GM21619 (cell line): ENCODE data around the gene PGM5.
A peak's percentile ranks its signal among the peaks of the same experiment; 100 is the strongest.

Experiments used
- ATAC-seq: cut with Tn5 transposase; IDR thresholded peaks from one replicate; pipeline ENCODE4 v1.9.1; 2021; ENCODE audit not compliant: unreplicated experiment

Gene PGM5

DNA sequence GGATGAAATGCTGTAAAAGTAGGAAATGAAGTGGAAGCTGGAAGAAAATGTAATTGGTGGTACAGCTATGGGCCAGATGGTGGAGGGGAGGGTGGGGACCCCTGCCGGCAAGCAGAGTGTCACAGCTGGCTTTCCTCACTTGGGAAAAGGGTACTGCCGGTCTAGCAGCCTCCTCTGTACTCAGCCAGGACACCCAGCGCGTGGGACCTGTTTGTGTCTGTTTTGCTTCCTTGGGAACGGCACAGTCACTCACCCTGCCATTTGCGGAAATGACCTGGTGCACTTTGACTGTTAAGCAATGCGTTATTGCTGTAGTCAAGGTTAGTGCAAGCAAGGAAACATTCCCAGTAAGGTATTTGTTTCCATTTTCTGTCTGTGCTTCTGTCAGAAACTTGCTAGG is 174.2 kb downstream of the PGM5 start:
- no peak for ATAC-seq

DNA sequence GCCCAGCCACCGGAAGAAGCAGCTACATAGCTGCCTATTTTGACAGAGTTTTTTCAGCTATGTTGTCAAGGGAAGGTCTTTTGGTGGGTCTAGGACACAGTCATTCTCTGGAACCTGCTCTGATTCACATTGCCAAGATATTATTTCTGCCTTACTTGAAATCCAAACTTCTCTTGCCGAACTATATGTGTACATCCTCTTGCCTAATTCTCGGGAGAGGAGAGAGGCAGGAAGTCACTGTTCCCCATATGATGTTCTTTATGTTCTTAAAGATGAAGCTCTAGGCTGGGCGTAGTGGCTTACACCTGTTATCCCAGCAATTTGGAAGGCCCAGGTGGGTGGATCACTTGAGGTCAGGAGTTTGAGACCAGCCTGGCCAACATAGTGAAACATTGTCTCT is 175.7 kb downstream of the PGM5 start:
- no peak for ATAC-seq

DNA sequence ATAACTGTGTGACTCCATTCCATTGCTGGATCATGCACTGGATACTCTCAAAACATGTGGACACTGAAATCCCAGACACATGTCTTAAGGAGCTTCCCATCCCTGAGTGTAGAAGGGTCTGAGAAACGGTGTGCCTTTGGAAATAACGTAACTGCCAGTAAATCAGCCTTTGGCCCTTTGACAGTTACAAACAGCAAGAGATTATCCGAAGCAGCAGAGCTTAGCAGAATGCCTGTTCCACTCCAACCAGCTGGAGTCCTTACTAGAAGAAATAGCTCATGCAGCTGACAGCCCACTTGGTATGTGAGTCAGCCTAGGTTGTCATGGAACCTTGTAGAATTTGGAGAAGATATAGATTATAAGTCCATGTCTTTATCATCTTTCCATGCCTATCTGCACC is 177.3 kb downstream of the PGM5 start:
- no peak for ATAC-seq

DNA sequence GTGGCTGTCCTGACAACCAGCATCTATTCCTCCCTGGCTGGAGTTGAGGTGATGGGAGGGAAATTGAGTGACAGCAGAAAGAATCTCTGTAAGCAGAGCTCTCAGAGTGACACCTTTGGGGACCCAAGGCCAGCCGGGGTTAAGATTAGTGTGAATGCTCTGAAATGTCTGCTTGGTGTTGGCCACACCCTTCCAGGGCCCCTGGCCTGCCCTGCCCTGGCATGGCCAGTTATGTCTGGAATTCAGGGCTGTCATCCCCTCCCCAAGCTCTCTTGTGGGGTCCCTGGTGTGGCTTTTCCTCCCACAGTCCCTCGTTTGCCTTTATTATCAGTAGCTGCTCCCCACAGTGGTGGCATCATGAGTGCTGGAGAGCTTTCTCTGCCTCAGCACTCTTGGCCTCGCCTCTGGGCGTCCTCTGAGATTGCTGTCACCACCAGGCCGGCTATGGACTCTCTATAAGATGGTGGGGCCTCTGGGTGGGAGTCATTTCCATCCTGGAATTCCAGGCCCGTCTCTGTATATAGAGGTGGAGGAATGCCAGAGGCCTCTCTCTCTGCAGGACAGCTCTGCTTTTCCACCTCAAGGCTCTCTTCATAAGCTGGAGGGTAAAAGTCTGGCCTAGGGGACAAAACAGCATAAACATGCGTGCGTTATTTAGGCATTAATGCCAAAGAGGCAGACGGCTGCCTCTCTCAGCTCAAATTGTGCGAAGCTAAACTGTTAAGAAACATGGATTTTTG is 180.6 kb downstream of the PGM5 start:
- ATAC-seq = no peak

DNA sequence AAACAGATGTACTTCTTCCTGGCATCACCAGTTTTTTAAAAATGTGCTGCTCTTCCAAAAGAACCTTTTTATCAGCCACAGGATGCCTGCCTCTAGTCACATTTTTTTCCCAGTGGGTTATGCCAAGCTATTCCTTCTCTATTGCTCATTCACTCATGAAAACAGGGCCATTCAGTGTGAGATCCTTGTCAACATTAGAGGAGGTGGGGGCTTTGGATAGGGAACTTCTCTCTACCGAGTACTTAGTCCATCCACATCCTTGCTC is 181.1 kb downstream of the PGM5 start:
- ATAC-seq = no peak

DNA sequence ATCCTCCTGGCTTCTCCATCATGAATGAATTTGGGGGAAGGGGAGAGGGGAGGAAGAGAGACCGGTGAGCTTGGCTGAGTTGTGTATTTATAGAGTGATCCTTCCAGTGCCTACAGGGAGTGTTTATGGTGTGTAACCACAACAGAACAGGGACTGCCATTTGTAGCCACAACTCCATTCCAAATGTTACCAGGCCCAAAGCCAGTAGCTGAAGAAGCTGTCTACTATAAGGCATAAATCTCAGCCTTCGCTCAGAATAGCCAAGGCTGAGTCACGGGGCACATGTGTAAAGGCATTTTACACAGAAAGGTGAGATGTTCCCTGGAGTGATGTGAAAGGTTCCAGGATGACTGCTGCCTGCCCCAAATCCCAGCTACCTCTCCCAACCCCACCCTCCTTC is 181.8 kb downstream of the PGM5 start:
- ATAC-seq = no peak

DNA sequence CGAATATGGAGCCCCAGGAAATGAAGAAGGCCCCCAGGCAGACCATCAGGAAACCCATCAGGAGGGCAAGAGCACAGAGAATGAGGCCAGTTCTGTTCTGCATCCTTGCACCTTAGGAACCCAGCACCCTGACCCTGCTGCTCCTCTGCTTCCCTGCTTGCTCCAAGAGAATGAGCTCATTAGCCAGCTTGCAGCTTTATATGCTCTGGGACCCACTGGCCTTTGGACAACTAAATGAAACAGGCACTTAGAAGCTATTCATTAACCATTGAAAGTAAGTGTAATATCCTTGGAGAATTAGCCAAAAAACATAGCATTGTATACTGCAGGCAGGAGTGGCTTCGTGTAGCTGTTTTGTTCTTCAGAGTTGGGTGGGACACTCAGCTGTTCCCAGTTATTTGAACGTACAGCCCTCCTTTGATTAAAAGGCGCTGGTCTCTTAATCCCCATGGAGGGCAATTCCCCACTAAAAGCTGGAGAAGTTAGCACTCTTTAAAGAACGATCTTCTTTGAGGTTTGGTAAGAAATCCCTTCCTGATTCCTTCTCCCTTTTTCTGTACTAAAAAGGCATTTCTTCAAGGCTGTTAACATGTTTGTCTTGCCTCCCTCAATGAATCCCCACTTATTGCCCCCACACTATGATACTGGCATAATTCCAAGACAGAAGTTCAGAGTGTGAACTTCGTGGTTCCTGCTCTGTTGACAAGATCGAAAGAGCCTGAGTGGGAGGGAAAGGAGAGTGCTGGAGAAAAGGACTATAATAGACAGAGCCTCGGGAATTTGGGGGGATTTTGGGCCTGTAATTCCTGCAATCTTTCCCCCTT is 184.5 kb downstream of the PGM5 start, which contains the start of gene TMEM252:
Gene TMEM252, minus strand, starts transcription at position 172 of the 824 bp plus-strand sequence. Its CDS starts 69 bp downstream, at position 103.
- no peak for ATAC-seq

DNA sequence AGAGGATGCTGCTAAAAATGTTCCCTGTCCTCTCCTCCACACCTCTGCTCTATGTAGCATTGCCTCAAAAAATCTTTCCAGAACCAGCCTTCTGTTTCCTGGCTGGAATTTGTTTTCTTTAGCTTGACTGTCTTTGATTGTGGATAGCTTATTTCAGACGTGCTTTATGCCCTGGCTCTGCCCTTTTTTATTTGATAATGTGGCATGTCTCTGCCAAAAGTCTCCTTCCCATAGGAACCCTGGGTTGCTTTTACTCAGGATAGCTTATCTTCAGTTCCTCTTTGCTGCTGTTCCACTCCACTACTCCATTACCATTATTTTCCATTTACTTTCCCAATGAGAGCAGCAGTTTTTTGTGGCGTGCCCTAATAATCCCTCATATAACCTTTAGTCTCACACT is 185.2 kb downstream of the PGM5 start:
- no peak for ATAC-seq

DNA sequence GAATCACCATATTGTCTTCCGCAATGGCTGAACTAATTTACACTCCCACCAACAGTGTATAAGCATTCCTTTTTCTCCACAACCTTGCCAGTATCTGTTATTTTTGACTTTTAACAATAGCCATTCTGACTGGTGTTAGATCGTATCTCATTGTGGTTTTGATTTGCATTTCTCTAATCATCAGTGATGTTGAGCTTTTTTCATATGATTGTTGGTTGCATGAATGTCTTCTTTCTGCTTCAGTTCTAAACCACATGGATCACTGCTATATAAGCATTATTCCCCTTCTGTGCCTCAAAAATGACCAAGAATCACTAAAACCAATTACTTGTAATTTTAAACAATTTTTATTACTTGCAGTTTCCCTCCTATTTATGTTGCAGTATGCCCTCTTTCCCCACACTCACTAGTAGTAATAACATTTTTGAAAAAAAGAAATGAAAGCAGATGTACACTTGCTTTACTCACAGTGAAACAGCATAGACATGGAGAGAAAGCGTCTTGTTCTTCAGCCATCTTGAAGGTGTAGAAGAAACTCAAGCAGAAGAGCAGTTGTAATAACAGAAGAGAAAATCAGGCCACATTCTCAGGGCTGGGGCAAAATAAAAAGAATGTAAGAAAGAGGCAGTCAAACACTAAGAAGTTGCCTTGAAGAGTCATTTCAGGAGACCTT is 188.8 kb downstream of the PGM5 start:
- peak; percentile 38 for ATAC-seq

DNA sequence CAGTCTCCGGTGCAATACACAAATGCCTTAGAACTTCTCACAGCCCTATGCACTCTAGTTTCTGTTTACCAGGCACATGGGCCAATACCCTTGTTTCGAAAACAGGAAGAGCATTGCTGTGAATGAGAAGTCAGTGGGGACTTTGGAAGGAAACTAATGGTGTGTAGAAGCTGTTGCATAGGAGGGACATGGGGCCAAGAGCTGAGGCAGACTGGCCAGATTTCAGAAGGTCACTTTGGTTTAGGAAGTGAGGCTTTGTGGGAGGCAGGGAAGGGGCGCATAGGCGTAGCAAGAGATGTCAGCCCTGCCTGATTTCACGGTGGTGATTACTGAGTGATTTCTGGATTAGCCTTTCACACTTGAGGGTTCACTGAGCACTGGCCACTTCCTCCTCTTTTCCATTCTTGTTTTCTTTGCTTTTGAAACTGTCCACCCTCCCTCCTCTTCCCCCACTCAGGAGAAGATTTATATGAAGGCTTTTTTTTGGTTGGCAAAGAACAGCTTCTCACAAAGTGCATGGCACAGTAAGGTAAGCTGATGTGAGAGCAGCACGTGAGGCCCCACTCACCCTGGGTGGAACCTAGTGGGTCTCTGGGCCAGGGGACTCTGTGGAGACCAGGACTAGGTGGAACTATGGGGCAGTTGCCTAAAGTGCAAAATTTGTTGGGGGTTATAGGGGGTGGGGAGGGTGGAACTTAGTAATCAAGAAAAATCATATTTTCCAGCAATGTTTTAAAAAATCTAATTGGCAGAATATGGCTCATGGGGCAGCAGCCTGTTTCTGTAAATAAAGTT is 190.4 kb downstream of the PGM5 start:
- ATAC-seq = peak; percentile 81

DNA sequence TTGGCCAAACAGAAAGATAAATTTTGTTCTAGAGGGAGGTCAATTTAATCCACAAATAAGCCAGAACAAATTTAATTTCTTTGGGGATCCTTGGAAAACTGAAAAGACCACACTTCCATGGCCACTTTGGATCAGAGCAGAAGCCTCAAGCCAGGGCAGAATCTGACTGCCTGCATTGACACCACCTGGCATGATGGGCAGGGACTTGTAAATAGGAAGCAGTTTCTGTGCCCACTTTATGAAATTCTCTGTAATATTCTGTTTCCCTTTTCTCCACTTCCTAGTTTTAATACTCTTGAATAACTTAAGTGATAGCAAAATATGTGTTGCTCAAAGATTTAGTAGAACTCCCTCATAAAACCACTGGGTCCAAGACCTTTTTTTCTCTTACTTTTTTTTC is 191.0 kb downstream of the PGM5 start:
- no peak for ATAC-seq

DNA sequence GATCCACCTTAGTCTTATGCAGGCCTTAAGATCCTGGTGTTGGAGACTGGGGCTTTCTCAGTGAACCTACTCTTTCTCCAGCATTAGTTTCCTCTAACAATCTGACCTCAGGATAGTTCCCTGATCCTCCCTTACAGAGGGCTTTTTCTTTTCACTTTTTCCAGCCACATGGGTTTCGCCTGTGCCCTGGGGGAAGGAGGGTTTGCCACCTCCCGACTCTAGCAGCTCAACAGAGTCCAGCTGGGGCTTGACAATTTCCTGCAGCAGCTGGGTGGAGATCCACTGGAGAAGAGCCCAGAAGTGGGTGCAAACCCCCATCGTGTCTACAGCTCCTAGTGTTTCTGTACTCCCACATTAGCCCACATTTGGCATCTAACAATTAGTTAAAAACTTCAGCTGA is 191.8 kb downstream of the PGM5 start:
- no peak for ATAC-seq

DNA sequence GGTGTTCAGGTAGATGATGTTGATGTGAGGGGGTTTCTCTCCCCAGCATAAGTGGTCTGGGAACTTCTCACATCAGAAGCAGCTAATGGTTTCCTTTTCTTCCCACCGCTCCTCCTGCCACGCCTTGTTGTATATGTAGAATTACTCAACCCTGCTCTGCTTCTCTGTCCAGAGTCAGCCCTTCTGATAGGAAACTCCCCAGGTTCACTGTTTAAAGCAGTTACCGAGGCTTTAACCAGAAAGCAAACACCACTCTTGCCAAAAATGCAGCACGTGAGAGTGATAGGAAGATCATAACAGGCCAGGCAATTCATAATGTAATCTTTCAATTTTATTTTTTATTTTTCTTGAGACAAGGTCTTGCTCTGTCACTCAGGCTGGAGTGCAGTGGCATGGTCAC is 194.8 kb downstream of the PGM5 start:
- no peak for ATAC-seq

DNA sequence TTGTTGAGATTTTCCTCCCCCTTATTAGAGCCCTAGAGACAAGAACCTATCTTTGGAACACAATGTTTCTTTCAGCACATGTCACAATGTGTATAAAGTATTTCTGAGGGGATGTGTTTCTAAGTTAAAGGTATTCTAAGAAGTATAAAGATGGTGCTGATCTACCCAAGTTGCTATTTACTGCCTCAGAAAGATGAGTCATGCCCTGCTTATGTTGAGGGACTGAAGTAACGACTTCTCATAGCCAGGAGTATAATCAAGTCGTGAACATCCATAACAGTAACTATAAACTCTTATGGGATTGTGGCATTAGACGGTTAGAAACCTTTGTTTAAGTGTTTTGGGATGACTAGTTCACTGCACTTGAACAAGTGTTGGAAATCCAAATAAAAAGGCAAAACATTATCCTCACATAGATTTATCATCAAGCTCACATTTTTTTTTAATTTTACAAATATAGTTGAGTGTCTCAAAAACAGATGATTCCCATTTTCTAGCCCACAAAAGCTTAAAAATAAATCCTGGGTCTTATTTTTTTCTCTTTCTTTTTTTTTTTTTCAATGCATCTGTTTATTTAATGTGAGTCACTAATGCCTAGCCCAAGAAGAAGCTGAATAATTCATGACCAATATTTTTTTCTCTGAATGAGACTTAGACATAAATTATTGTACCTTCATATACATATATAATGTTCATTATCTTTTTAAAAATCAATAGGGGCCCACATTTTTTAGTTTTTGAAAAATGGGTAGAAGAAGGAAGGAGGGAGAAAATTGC is 196.5 kb downstream of the PGM5 start:
- ATAC-seq = no peak

DNA sequence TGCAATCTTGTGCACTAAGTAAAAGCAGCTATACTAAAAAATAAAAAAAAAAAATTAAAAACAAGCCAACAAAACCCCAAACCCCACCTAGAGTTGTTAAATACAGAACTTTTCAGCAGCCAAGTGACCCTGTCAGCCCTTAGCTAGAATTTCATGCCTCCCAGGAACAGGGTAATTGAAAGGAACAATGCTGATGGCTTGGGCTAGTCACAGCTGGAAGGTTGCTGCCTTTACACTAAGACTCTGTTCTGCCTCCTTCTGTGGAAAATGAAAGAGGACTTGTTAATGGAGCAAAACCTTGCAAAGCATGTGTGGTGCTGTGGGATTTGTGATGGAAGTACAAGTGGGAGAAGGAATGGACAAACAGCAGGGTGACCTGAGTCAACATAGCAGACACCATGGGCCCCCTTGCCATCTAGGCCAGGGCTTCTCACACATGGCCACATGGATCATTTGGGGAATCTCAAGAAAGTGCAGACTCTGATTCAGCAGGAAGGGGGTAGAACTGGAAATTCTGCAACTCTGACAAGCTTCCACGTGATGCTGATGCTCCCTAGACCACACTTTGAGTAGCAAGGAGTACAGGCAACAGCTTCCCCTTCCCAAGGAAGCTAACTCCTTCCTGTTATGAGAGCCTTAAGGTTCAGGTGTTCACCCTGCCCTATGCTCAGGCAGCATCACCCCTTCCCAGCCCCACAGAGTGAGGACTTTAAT is 199.2 kb downstream of the PGM5 start:
- ATAC-seq = no peak

DNA sequence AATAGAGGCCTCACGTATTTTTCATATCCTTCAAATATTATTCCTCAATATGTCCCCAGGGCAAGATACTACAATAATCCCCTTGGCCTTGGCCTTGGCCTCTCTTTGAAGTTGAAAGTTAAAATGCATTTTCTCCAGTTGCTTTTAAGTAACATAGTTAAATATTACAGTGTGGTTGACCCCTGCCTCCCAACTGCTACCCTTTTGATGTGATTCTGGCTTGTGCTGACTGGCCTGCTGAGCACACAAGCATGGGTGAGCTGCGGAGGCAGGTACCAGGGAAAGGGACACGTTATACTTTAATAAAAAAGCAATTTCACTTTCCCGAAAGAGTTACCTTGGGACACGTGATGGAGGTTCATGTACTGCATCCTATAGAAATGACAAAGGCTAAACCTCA is 202.1 kb downstream of the PGM5 start:
- ATAC-seq = no peak

DNA sequence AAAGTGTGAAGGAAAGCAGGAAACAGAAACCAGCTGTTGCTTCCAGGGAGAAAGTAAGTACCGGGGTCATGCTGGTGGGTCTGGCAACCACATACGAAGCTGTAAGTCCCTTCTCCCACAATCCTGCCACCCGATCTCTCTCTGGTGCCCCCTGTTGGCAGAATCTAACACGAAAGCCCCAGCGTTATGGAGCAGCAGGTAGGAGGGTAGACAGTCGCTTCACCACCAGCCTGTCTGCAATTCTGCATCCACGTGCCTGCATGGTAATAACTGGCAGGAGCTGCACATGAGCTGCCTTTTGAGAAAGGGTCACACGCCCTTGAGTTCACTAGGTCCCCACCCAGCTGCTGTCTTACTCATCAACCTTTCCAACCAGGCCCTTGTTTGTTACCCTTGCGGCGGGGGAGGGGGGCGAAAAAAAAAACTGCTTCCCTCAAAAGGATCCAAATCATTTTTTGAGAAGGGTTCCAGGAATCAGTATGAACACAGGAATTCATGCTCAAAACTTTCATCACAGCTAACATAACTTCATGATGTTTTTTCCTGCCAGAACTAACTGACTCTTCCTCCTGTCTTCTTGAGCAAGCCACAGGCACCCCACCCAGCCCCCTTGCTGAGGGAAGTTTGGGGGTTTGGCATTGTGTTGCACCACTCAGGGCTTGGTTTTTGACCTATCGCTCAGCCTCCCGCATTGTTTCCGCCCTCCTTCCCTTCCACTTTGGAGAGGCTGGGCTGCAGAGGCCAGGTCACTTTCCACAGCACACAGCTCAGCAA is 203.8 kb downstream of the PGM5 start:
- no peak for ATAC-seq

DNA sequence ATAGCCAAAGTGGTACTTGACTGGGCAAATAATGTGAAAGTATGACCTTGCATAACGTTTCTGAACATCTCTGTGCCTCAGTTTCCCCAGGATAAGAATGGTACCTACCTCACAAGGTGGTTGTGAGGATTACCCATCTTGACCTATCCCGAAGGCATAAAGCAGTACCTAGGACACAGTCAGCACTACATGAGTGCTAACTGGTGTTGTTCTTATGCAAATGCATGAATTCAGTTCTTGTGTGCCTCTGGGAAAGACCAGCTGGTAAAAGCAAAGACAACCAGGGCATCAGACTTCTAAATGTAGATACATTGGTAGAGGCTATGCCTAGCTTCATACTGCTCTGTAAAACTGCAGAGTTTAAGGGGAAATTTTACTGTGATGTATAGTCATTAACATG is 206.1 kb downstream of the PGM5 start:
- no peak for ATAC-seq

DNA sequence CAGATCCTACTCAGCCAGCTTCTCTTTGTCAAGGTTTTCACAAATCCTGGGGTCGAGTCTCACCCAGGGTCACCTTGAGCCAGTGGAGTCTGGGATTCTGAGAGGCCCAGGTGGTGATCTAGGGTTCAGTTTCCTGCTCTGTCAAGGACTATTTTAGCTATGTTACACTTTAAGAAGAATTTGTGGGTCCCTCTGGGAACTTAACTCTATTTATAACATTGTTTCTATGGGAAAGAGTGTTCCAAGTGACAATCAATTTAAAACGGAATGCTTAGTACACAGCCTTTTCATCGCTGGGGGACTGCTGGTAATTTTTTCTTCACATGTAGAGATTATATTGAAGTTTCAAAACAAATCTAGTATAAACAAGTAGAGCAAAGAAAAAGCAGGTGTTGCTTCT is 211.2 kb downstream of the PGM5 start:
- no peak for ATAC-seq
